ENCODE measurements around the gene TMEM86A. TPM values are rescaled to one million over a fixed set of nuclear protein-coding genes. Genes with fewer than 3 reads are reported as not detected.
"Not testable (repeated sequence)": the region's sequence is repeated elsewhere in the genome, so short reads cannot be mapped to it uniquely, and the experiment has no call there.

TMEM86A gene
- total RNA-seq, 1 donor = 0.27 TPM

DNA sequence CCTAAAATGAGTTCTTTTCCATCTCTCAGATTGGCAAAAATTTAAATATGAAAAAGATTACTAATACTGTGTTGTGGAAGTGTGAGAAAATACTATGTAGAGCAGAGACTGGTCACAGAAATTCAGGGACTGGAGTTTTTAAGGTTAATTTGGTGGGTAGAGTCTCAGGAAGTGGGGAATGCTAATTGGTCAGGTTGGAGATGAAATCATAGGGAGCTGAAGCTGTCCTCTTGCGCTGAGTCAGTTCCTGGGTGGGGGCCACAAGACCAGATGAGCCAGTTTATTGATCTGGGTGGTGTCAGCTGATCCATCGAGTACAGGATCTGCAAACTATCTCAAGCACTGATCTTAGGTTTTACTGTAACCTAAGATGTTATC, 29.4 kb upstream of the TMEM86A start:
- H3K4me3 ChIP-seq (ENCODE audit: low read depth, low read length) = no peak overlapping the region
- DNase-seq (ENCODE audit: low read depth) = no peak

DNA sequence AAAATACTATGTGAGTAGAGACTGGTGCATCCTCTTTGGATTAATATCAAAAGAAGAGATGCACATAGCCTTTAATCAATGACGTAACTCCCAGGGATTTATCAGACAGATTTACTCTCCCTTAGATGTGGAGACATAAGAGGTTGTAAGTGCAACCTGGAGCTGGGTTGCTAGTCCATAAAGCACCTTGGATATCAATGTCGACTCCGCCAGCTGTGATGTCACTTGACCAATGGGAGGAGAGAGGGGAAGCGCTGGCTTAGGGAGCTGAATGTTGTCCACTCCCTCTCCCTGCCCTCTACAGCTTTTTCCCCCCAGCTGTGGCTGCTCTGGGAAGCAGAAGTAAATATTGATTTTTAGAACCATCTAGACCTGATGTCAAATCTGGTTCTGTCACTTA, 28.9 kb upstream of the TMEM86A start:
- H3K4me3 ChIP-seq (ENCODE audit: low read depth, low read length) = no peak overlapping the region
- TF ChIP-seq, protein P1, sequence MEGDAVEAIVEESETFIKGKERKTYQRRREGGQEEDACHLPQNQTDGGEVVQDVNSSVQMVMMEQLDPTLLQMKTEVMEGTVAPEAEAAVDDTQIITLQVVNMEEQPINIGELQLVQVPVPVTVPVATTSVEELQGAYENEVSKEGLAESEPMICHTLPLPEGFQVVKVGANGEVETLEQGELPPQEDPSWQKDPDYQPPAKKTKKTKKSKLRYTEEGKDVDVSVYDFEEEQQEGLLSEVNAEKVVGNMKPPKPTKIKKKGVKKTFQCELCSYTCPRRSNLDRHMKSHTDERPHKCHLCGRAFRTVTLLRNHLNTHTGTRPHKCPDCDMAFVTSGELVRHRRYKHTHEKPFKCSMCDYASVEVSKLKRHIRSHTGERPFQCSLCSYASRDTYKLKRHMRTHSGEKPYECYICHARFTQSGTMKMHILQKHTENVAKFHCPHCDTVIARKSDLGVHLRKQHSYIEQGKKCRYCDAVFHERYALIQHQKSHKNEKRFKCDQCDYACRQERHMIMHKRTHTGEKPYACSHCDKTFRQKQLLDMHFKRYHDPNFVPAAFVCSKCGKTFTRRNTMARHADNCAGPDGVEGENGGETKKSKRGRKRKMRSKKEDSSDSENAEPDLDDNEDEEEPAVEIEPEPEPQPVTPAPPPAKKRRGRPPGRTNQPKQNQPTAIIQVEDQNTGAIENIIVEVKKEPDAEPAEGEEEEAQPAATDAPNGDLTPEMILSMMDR (IDR thresholded peaks at IDR 0.05; ENCODE audit: insufficient read depth, low read length) = no peak
- no peak for DNase-seq (ENCODE audit: low read depth)

More for the DNA sequence above, 29.4 kb upstream of the TMEM86A start:
- TF ChIP-seq, protein P1 (IDR thresholded peaks at IDR 0.05; ENCODE audit: insufficient read depth, low read length) = no peak

DNA sequence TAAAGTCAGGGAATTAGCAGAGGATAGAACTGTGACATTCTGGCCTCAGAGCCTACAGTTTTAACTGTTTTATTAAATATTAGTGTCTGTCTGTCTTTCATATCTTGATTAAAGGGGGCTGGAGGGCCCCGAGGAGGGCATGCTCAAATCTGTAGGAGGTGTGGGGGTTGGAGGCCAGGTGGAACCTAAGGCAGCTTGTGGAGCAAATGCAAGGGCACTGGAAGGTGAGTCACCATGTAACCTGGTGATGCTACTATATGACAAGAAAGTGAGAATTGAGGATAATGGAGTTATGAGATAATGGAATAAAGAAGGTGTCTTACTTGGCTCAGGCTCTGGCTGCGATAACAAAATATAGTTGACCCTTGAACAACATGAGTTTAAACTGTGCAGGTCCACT, 27.3 kb upstream of the TMEM86A start:
- no peak overlapping the region for H3K4me3 ChIP-seq (ENCODE audit: low read depth, low read length)
- DNase-seq (ENCODE audit: low read depth) = no peak
- TF ChIP-seq, protein P1 (IDR thresholded peaks at IDR 0.05; ENCODE audit: insufficient read depth, low read length) = no peak

DNA sequence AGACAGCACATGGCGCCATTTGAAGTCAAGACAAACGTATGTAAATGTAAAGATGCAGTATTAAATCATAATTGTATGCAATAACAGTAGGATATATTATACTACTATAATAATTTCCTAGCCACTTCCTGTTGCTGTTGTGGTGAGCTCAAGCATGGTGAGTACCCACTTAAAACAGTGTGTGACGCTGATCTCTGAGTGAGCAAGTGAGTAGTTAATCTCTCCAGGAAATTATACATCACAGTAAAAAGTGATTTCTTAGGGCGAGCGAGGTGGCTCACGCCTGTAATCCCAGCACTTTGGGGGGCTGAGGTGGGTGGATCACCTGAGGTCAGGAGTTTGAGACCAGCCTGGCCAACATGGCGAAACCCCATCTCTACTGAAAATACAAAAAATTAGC, 26.4 kb upstream of the TMEM86A start:
- DNase-seq (ENCODE audit: low read depth); H3K4me3 ChIP-seq (ENCODE audit: low read depth, low read length): not testable (repeated sequence)

DNA sequence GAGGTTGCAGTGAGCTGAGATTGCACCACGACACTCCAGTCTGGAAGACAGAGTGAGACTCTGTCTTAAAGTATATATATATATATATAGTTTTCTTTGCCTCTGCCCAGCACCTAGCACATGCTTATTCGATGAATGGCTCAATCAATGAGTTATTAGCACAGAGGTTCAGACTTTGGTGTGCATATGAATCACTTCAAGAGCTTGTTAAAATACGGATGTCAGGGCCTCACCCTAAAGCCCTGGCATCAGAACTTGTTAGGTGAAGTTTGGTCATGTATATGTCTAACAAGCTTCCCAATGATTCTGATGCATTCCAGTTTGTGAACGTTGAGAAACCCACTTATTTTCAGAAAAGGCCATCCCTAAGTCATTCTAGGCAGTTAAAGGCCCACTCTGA, 21.8 kb upstream of the TMEM86A start:
- no peak overlapping the region for H3K4me3 ChIP-seq (ENCODE audit: low read depth, low read length)
- TF ChIP-seq, protein P1 (IDR thresholded peaks at IDR 0.05; ENCODE audit: insufficient read depth, low read length) = no peak
- DNase-seq (ENCODE audit: low read depth) = no peak

DNA sequence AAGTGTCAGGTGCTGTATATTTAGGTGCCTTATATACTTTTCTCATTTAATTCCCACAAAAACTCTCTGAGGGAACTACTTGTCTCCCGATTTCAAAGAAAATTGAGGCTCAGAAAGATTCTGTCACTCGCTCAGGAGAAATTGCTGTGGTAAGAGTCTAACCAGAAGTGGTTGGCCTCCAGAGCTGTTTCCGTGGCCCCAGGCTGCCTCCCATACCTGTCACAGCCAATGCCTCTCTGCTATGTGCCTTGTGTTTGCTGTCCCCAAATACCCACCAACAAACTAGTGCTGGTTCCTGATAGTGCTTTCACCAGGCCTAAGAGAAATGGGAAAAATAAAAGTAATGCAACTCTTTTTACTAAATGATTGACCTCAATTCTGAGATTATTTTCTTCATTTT, 21.0 kb upstream of the TMEM86A start:
- TF ChIP-seq, protein P1 (IDR thresholded peaks at IDR 0.05; ENCODE audit: insufficient read depth, low read length) = no peak

DNA sequence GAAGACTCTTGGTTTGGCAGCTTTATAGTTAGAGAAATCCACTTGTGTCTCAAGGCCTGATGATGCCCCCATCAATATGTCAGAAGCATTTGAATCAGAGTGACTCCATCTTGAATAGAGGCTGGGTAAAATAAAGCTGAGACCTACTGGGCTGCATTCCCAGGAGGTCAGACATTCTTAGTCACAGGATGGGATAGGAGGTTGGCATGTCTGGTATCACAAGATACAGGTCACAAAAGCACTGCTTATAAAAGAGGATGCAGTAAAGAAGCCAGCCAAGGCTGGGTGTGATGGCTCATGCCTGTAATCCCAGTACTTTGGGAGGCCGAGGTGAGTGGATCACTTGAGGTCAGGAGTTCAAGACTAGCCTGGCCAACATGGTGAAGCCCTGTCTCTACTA, 16.6 kb upstream of the TMEM86A start:
- not testable (repeated sequence) for DNase-seq (ENCODE audit: low read depth)

More for the DNA sequence above, 21.0 kb upstream of the TMEM86A start:
- DNase-seq (ENCODE audit: low read depth) = no peak
- H3K4me3 ChIP-seq (ENCODE audit: low read depth, low read length) = no peak overlapping the region

DNA sequence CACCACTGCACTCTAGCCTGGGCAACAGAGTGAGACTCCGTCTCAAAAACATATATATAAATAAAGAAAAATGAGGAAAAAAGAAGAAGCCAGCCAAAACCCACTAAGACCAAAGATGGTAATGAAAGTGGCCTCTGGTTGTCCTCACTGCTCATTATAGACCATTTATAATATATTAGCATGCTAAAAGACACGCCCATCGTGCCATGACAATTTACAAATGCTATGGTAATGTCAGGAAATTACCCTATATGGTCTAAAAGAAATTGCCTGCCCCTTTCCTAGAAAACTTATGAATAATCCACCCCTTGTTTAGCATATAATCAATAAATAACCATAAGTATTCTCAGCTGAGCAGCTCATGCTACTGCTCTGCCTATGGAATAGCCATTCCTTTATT, 16.1 kb upstream of the TMEM86A start:
- TF ChIP-seq, protein P1 (IDR thresholded peaks at IDR 0.05; ENCODE audit: insufficient read depth, low read length) = no peak
- H3K4me3 ChIP-seq (ENCODE audit: low read depth, low read length) = no peak overlapping the region
- no peak for DNase-seq (ENCODE audit: low read depth)

More for the DNA sequence above, 16.6 kb upstream of the TMEM86A start:
- H3K4me3 ChIP-seq (ENCODE audit: low read depth, low read length) = not testable (repeated sequence)

Measured in fibroblast of the aortic adventitia (primary cell).